ENCODE results near the gene KXD1.

- TF ChIP-seq, protein P1, sequence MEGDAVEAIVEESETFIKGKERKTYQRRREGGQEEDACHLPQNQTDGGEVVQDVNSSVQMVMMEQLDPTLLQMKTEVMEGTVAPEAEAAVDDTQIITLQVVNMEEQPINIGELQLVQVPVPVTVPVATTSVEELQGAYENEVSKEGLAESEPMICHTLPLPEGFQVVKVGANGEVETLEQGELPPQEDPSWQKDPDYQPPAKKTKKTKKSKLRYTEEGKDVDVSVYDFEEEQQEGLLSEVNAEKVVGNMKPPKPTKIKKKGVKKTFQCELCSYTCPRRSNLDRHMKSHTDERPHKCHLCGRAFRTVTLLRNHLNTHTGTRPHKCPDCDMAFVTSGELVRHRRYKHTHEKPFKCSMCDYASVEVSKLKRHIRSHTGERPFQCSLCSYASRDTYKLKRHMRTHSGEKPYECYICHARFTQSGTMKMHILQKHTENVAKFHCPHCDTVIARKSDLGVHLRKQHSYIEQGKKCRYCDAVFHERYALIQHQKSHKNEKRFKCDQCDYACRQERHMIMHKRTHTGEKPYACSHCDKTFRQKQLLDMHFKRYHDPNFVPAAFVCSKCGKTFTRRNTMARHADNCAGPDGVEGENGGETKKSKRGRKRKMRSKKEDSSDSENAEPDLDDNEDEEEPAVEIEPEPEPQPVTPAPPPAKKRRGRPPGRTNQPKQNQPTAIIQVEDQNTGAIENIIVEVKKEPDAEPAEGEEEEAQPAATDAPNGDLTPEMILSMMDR (IDR thresholded peaks at IDR 0.05), result no peak
- no peak for TF ChIP-seq POLR2A (IDR thresholded peaks at IDR 0.05)
These were observed 22.6 kb downstream of the KXD1 start for GRCh38 chr19:18580311-18580710.

Data from Peyer's patch (tissue), 4 donors.